Body of pancreas (tissue), 4 donors: ENCODE measurements around the gene LPAR2.

ENCODE experiments used
- CTCF ChIP-seq, 7 experiments: fragments of 450-650 bp in 4 of 7; fragments of 200-600 bp in 3 of 7; sonication (generic) in 3 of 7; IDR thresholded peaks; one replicate each; pipeline ENCODE4 v1.5.1; 2016 to 2019; ENCODE audit warnings: antibody characterized with exemption in 7 of 7
- POLR2A ChIP-seq, 3 donors: fragments of 450-650 bp; IDR thresholded peaks; one replicate each; pipeline ENCODE4 v1.6.1; 2016; ENCODE audit warnings: antibody characterized with exemption in 3 of 3, mild to moderate bottlenecking in 2 of 3

GRCh38 chr19:19595171-19595701, 32.8 kb downstream of the LPAR2 start:
- TF ChIP-seq POLR2A (IDR thresholded peaks at IDR 0.05) (no peak), CTCF (IDR thresholded peaks at IDR 0.05) (no peak)
